GM23248 (cell line): ENCODE data around the gene CHKB. TPM values are rescaled to one million over a fixed set of nuclear protein-coding genes. Genes with fewer than 3 reads are reported as not detected.

Source experiments
- DNase-seq: peaks from one replicate; pipeline ENCODE4 v3.0.0-alpha.2; 2015
- H2AFZ ChIP-seq: fragments of 200-600 bp; sonication (generic); 2 replicates; pipeline ENCODE4 v1.6.1; 2016; ENCODE audit warnings: antibody characterized with exemption
- H3F3A ChIP-seq: fragments of 200-600 bp; sonication (generic); 2 replicates; pipeline ENCODE4 v1.6.1; 2016; ENCODE audit warnings: mild to moderate bottlenecking, antibody characterized with exemption, mixed run types; ENCODE audit not compliant: insufficient read depth
- H3K27ac ChIP-seq: fragments of 200-600 bp; sonication (generic); 2 replicates; pipeline ENCODE4 v1.5.1; 2016; ENCODE audit warnings: mild to moderate bottlenecking
- H3K27me3 ChIP-seq: fragments of 200-600 bp; sonication (generic); replicated peaks from 2 replicates; pipeline ENCODE4 v1.6.1; 2016; ENCODE audit warnings: mild to moderate bottlenecking; ENCODE audit not compliant: insufficient read depth
- H3K36me3 ChIP-seq: fragments of 200-600 bp; sonication (generic); 2 replicates; pipeline ENCODE4 v1.6.1; 2016; ENCODE audit warnings: low read depth, mild to moderate bottlenecking
- H3K4me1 ChIP-seq: fragments of 200-600 bp; sonication (generic); 2 replicates; pipeline ENCODE4 v1.6.1; 2016; ENCODE audit warnings: mild to moderate bottlenecking; ENCODE audit not compliant: insufficient read depth
- H3K4me2 ChIP-seq: fragments of 200-600 bp; sonication (generic); one replicate; pipeline ENCODE4 v1.6.1; 2016; ENCODE audit warnings: mild to moderate bottlenecking; ENCODE audit not compliant: unreplicated experiment
- H3K4me3 ChIP-seq: fragments of 200-600 bp; sonication (generic); 2 replicates; pipeline ENCODE4 v1.5.1; 2016; ENCODE audit warnings: mild to moderate bottlenecking
- H3K79me2 ChIP-seq: fragments of 200-600 bp; sonication (generic); 2 replicates; pipeline ENCODE4 v1.6.1; 2016; ENCODE audit warnings: mild to moderate bottlenecking; ENCODE audit not compliant: insufficient read depth
- H3K9ac ChIP-seq: fragments of 200-600 bp; sonication (generic); 2 replicates; pipeline ENCODE4 v1.6.1; 2016; ENCODE audit warnings: mild to moderate bottlenecking
- H3K9me2 ChIP-seq: fragments of 200-600 bp; sonication (generic); 2 replicates; pipeline ENCODE4 v1.6.1; 2016; ENCODE audit warnings: mixed run types, mild to moderate bottlenecking, moderate library complexity; ENCODE audit not compliant: insufficient read depth
- H3K9me3 ChIP-seq: fragments of 200-600 bp; sonication (generic); one replicate; pipeline ENCODE4 v1.6.1; 2017; ENCODE audit warnings: low read depth
- H4K20me1 ChIP-seq: fragments of 200-600 bp; sonication (generic); 2 replicates; pipeline ENCODE4 v1.6.0; 2016; ENCODE audit not compliant: insufficient read depth
- EZH2 ChIP-seq: fragments of 200-600 bp; sonication (generic); IDR thresholded peaks from 2 replicates; pipeline ENCODE4 v1.6.1; 2018; ENCODE audit warnings: antibody characterized with exemption, mild to moderate bottlenecking; ENCODE audit not compliant: insufficient read depth, poor library complexity, severe bottlenecking
- EZH2phosphoT487 ChIP-seq: fragments of 200-600 bp; sonication (generic); IDR thresholded peaks from 2 replicates; pipeline ENCODE4 v1.6.1; 2018; ENCODE audit warnings: antibody characterized with exemption, moderate library complexity, mild to moderate bottlenecking, low read depth; ENCODE audit not compliant: insufficient read depth
- WGBS, 2 experiments: methylation state at CpG; one replicate each; pipeline ENCODE4 v1.1.6; 2015 to 2017; ENCODE audit warnings: low lambda C conversion rate in 2 of 2, low coverage in 1 of 2; ENCODE audit errors: missing lambda C conversion rate in 2 of 2; 5-methylcytosine and 5-hydroxymethylcytosine counted together
- in situ Hi-C: fragments of 300-500 bp; cut with MboI; formaldehyde crosslinking; loops from 2 replicates; pipeline ENCODE4 v1.15.0; 2020
- polyA plus RNA-seq: library from polyadenylated mRNA; unstranded; fragments of >200 nt; fragmentation: Nextera tagmentation; extraction: Ambion mirVana; gene quantifications from 2 replicates; pipeline ENCODE4 v1.2.1, GENCODE V29; 2016
- total RNA-seq: library from RNA; depleted of rRNA; stranded (reverse); fragments of >200 nt; shearing (Covaris generic); gene quantifications from 2 replicates; pipeline ENCODE4 v1.2.3, GENCODE V29; 2014; rRNA removed

The CHKB gene
- total and polyA plus RNA-seq, 2 experiments from 2014 or later, result 41.3 to 41.7 TPM

DNA sequence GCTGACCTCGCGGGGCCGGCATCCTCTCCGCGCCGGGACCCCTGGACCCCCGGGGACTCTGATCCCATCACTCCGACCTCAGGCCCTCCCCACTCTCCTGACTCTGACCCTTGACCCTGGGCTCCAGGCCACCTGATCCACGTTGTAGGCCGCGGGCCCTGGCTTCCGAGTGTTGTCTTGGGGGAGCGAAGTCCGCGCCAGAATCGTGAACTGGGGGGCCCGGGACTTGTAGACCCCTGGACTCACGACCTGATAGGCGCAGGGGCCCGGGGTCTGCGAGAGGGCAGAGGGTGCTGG is 52.1 kb downstream of the CHKB start:
- in situ Hi-C loops, result no loop called here
- Histone ChIP-seq H3K4me2 (peak overlapping the region; percentile 81), H3K9me3 (no peaks in the 10 kb centered on the region), H3K27me3 (no peaks in the 10 kb centered on the region), H3K9me2 (no peaks in the 10 kb centered on the region), H3K4me3 (peak overlapping the region; percentile 81), H3K9ac (peak overlapping the region; percentile 95), H3F3A (peaks cover 21% of the 10 kb centered on the region), H2AFZ (peak overlapping the region; percentile 47; the same call in 1 of the 2 replicates), H3K4me1 (no peaks in the 10 kb centered on the region), H3K36me3 (no peaks in the 10 kb centered on the region), H4K20me1 (no peaks in the 10 kb centered on the region), H3K27ac (peak overlapping the region; percentile 55), H3K79me2 (no peaks in the 10 kb centered on the region)
- no peak for TF ChIP-seq EZH2
- no peak for TF ChIP-seq EZH2phosphoT487
- 1 to 4% methylated on average over 21 of the region's 21 CpGs for WGBS, 2 experiments
- DNase-seq, result peak; percentile 48

- TF ChIP-seq EZH2, result no peak
- no peak for TF ChIP-seq EZH2phosphoT487
- peak within 1 kb of the TSS; percentile 81 for H3K4me2 ChIP-seq
- H3K79me2 ChIP-seq, result no peaks in the 10 kb centered on the region
- in situ Hi-C loops, result no loop called here
- peak; percentile 90 for DNase-seq
- 3 to 5% methylated on average over 28 to 73 of the region's 92 CpGs for WGBS, 2 experiments
- peak within 1 kb of the TSS; percentile 95 for H3K9ac ChIP-seq
- H3K9me3 ChIP-seq, result no peaks in the 10 kb centered on the region
- no peaks in the 10 kb centered on the region for H3K4me1 ChIP-seq
- no peaks in the 10 kb centered on the region for H4K20me1 ChIP-seq
- H3K27me3 ChIP-seq, result no peaks in the 10 kb centered on the region
- H3K4me3 ChIP-seq, result peak within 1 kb of the TSS; percentile 81
- peak within 1 kb of the TSS; percentile 47 for H2AFZ ChIP-seq
- peak within 1 kb of the TSS; percentile 55 for H3K27ac ChIP-seq
- H3K36me3 ChIP-seq, result no peaks in the 10 kb centered on the region
- no peaks in the 10 kb centered on the region for H3K9me2 ChIP-seq
- peaks cover 21% of the 10 kb centered on the region for H3F3A ChIP-seq
These were observed 52.6 kb downstream of the CHKB start, which contains the start of gene TYMP for GRCh38 chr22:50529897-50530579. Gene TYMP, minus strand, starts transcription at chr22:50530012. Its CDS starts 303 bp downstream, at chr22:50529709.

- Histone ChIP-seq H4K20me1 (no peaks in the 10 kb centered on the region), H3K9me2 (no peaks in the 10 kb centered on the region), H3K27me3 (no peaks in the 10 kb centered on the region), H3K4me1 (no peaks in the 10 kb centered on the region), H3K9me3 (no peaks in the 10 kb centered on the region), H3K27ac (peak overlapping the region; percentile 15; the same call in 1 of the 2 replicates), H3K4me3 (peak overlapping the region; percentile 81), H3K9ac (peak overlapping the region; percentile 95), H3K4me2 (peak overlapping the region; percentile 45), H3F3A (peaks cover 21% of the 10 kb centered on the region), H3K79me2 (peaks cover 2% of the 10 kb centered on the region), H2AFZ (peak overlapping the region; percentile 47), H3K36me3 (no peaks in the 10 kb centered on the region)
- WGBS, 2 experiments, result 8 to 11% methylated on average over 38 to 47 of the region's 50 CpGs
- TF ChIP-seq EZH2phosphoT487 (no peak), EZH2 (no peak)
- in situ Hi-C loops, result no loop called here
- peak; percentile 49 for DNase-seq
These were observed 53.2 kb downstream of the CHKB start for GRCh38 chr22:50529416-50529896.

Other genes with a start within 250 kb of the CHKB start
- gene PPP6R2, start 239.5 kb downstream of the CHKB start, total RNA-seq, result 50.0 and 58.4 TPM in 2 replicates
- gene PPP6R2, start 239.5 kb downstream of the CHKB start, polyA plus RNA-seq, result 22.2 and 22.3 TPM in 2 replicates
- gene SBF1, start 107.8 kb downstream of the CHKB start, total RNA-seq, result 92.0 and 93.5 TPM in 2 replicates
- 25.2 and 27.6 TPM in 2 replicates for gene SBF1, start 107.8 kb downstream of the CHKB start, polyA plus RNA-seq
- 11.4 and 15.2 TPM in 2 replicates for gene ADM2, start 101.3 kb downstream of the CHKB start, total RNA-seq
- 11.6 and 14.0 TPM in 2 replicates for gene ADM2, start 101.3 kb downstream of the CHKB start, polyA plus RNA-seq
- gene MIOX, start 96.0 kb downstream of the CHKB start, total RNA-seq, result not detected in 2 replicates
- 0.16 TPM in 1 of 2 replicates, not detected in the other for gene MIOX, start 96.0 kb downstream of the CHKB start, polyA plus RNA-seq
- gene LMF2, start 75.1 kb downstream of the CHKB start, total RNA-seq, result 95.0 and 124 TPM in 2 replicates
- gene LMF2, start 75.1 kb downstream of the CHKB start, polyA plus RNA-seq, result 101 and 106 TPM in 2 replicates
- 33.8 and 61.0 TPM in 2 replicates for gene NCAPH2, start 74.6 kb downstream of the CHKB start, total RNA-seq
- gene NCAPH2, start 74.6 kb downstream of the CHKB start, polyA plus RNA-seq, result 27.7 and 28.6 TPM in 2 replicates
- gene SCO2, start 57.3 kb downstream of the CHKB start, total RNA-seq, result 8.4 and 17.5 TPM in 2 replicates
- gene SCO2, start 57.3 kb downstream of the CHKB start, polyA plus RNA-seq, result 11.0 and 15.0 TPM in 2 replicates
- gene TYMP, start 52.8 kb downstream of the CHKB start, total RNA-seq, result 33.2 and 42.4 TPM in 2 replicates
- gene TYMP, start 52.8 kb downstream of the CHKB start, polyA plus RNA-seq, result 24.3 and 24.8 TPM in 2 replicates
- not detected in 2 replicates for gene KLHDC7B, start 37.0 kb downstream of the CHKB start, total RNA-seq
- gene KLHDC7B, start 37.0 kb downstream of the CHKB start, polyA plus RNA-seq, result 0.06 TPM in 1 of 2 replicates, not detected in the other
- not detected in 2 replicates for gene SYCE3, start 19.9 kb downstream of the CHKB start, total RNA-seq
- 0.49 and 0.80 TPM in 2 replicates for gene SYCE3, start 19.9 kb downstream of the CHKB start, polyA plus RNA-seq
- 1.6 and 2.9 TPM in 2 replicates for gene CPT1B, start 4.4 kb downstream of the CHKB start, total RNA-seq
- gene CPT1B, start 4.4 kb downstream of the CHKB start, polyA plus RNA-seq, result 1.0 and 1.3 TPM in 2 replicates
- 0.38 TPM in 1 of 2 replicates, not detected in the other for gene MAPK8IP2, start 17.9 kb upstream of the CHKB start, total RNA-seq
- 0.06 and 0.09 TPM in 2 replicates for gene MAPK8IP2, start 17.9 kb upstream of the CHKB start, polyA plus RNA-seq
- 59.6 and 59.7 TPM in 2 replicates for gene ARSA, start 45.3 kb upstream of the CHKB start, total RNA-seq
- gene ARSA, start 45.3 kb upstream of the CHKB start, polyA plus RNA-seq, result 31.7 and 32.9 TPM in 2 replicates
- 0.51 and 0.97 TPM in 2 replicates for gene SHANK3, start 90.0 kb upstream of the CHKB start, total RNA-seq
- gene SHANK3, start 90.0 kb upstream of the CHKB start, polyA plus RNA-seq, result 0.08 and 0.10 TPM in 2 replicates
- gene ACR, start 155.4 kb upstream of the CHKB start, total RNA-seq, result not detected in 2 replicates
- not detected in 2 replicates for gene ACR, start 155.4 kb upstream of the CHKB start, polyA plus RNA-seq
- 18.4 and 21.6 TPM in 2 replicates for gene RABL2B, start 200.8 kb upstream of the CHKB start, total RNA-seq
- gene RABL2B, start 200.8 kb upstream of the CHKB start, polyA plus RNA-seq, result 22.4 and 23.6 TPM in 2 replicates